HCT116 (cell line): Measurements from ENCODE around the gene TRAF2. TPM values are rescaled to one million over a fixed set of nuclear protein-coding genes. Genes with fewer than 3 reads are reported as not detected.
A peak's percentile ranks its signal among the peaks of the same experiment; 100 is the strongest.

ENCODE experiments used
- ATAC-seq: fragments of 200-7000 bp; cut with Tn5 transposase; 2 replicates; pipeline ENCODE4 v1.9.1; 2020; ENCODE audit warnings: mild to moderate bottlenecking, moderate library complexity
- BruUV-seq: library from RNA; stranded (reverse); fragments of 400-500 nt; replicated peaks from 2 replicates; lab custom pipeline; 2021; lab: Mats Ljungman, UMichigan
- CTCF ChIA-PET: fragments of 300-600 bp; sonication (Branson Sonifier 250); formaldehyde crosslinking; loops from one replicate; lab custom pipeline; 2021; ENCODE audit warnings: antibody characterized with exemption; lab: Charles Lee
- POLR2A ChIA-PET: fragments of 300-600, 350-600 bp; sonication (Branson Sonifier 250); formaldehyde crosslinking; loops from one replicate; lab custom pipeline; 2021; ENCODE audit warnings: antibody characterized with exemption; lab: Charles Lee
- RAD21 ChIA-PET, 2 experiments: fragments of 300-600 bp; sonication (Branson Sonifier 250); formaldehyde crosslinking; loops; one replicate each; lab custom pipeline; 2023; ENCODE audit warnings: low total read pairs in 2 of 2; ENCODE audit not compliant: uncharacterized antibody in 2 of 2, unreplicated experiment in 2 of 2, low non-redundant PET in 1 of 2; lab: Charles Lee
- DNase-seq: peaks from one replicate; pipeline ENCODE4 v3.0.0-alpha.2; 2010; ENCODE audit warnings: low read depth, low spot score
- H2AFZ ChIP-seq: fragments of 200-600 bp; shearing (Covaris generic), sonication (generic); 2 replicates; pipeline ENCODE4 v1.6.1; 2017; ENCODE audit warnings: low read depth, mixed run types, mixed read lengths, antibody characterized with exemption, low read length; ENCODE audit not compliant: poor library complexity, severe bottlenecking
- H3K27ac ChIP-seq: 2 replicates; pipeline ENCODE4 v1.5.1; 2012; ENCODE audit warnings: low read depth, low read length
- H3K27me3 ChIP-seq: fragments of 200-600 bp; sonication (generic); 2 replicates; pipeline ENCODE4 v1.6.1; 2016; ENCODE audit warnings: mixed run types, low read length, mixed read lengths; ENCODE audit not compliant: insufficient read depth
- H3K36me3 ChIP-seq, 2 experiments: fragments of 200-500 bp in 1 of 2; fragments of 200-600 bp in 1 of 2; sonication (Bioruptor generic) in 1 of 2; sonication (generic) in 1 of 2; 2 replicates each; pipeline versions ENCODE4 v1.5.1 to v1.6.1; 2014 to 2016; ENCODE audit warnings: low read length in 2 of 2, inconsistent platforms in 1 of 2, mixed read lengths in 1 of 2, mixed run types in 1 of 2; ENCODE audit not compliant: insufficient read depth in 2 of 2, control insufficient read depth in 1 of 2
- H3K4me1 ChIP-seq, 2 experiments: fragments of 200-600 bp in 1 of 2; sonication (generic) in 1 of 2; 2 replicates each; pipeline versions ENCODE4 v1.5.1 to v1.6.1; 2012 to 2017; ENCODE audit warnings: low read length in 2 of 2, inconsistent platforms in 1 of 2, mild to moderate bottlenecking in 1 of 2, mixed read lengths in 1 of 2, mixed run types in 1 of 2, moderate library complexity in 1 of 2; ENCODE audit not compliant: insufficient read depth in 2 of 2, control insufficient read depth in 1 of 2
- H3K4me2 ChIP-seq: fragments of 200-600 bp; sonication (generic); 2 replicates; pipeline ENCODE4 v1.6.1; 2017; ENCODE audit warnings: mixed run types, low read length, mixed read lengths
- H3K4me3 ChIP-seq, 2 experiments: fragments of 200-600 bp in 1 of 2; sonication (generic) in 1 of 2; replicated peaks in 1 of 2; 2 replicates each; pipeline ENCODE4 v1.5.1; 2011 to 2016; ENCODE audit warnings: low read length in 2 of 2, control low read depth in 1 of 2, low read depth in 1 of 2, mild to moderate bottlenecking in 1 of 2, mixed read lengths in 1 of 2, mixed run types in 1 of 2
- H3K79me2 ChIP-seq: fragments of 200-600 bp; sonication (generic); 2 replicates; pipeline ENCODE4 v1.6.1; 2017; ENCODE audit warnings: mild to moderate bottlenecking, mixed run types, low read length, moderate library complexity, mixed read lengths; ENCODE audit not compliant: insufficient read depth
- H3K9ac ChIP-seq: fragments of 200-600 bp; sonication (generic); 2 replicates; pipeline ENCODE4 v1.6.1; 2016; ENCODE audit warnings: low read length, mixed read lengths
- H3K9me2 ChIP-seq: fragments of 200-600 bp; sonication (generic), shearing (Covaris generic); 2 replicates; pipeline ENCODE4 v1.6.1; 2017; ENCODE audit warnings: mixed run types, mild to moderate bottlenecking, moderate library complexity; ENCODE audit not compliant: insufficient read depth
- H3K9me3 ChIP-seq, 2 experiments: fragments of 200-500 bp in 1 of 2; fragments of 200-600 bp in 1 of 2; sonication (Bioruptor generic) in 1 of 2; sonication (generic) in 1 of 2; 2 replicates each; pipeline ENCODE4 v1.6.1; 2014 to 2017; ENCODE audit warnings: low read length in 2 of 2, mixed read lengths in 2 of 2, inconsistent platforms in 1 of 2, low read depth in 1 of 2, mild to moderate bottlenecking in 1 of 2, mixed run types in 1 of 2, moderate library complexity in 1 of 2; ENCODE audit not compliant: control insufficient read depth in 1 of 2, insufficient read depth in 1 of 2
- H4K20me1 ChIP-seq: fragments of 200-600 bp; sonication (generic), shearing (Covaris generic); 2 replicates; pipeline ENCODE4 v1.6.1; 2017; ENCODE audit warnings: mixed run types, mild to moderate bottlenecking, moderate library complexity; ENCODE audit not compliant: insufficient read depth
- CTCF ChIP-seq, 3 experiments: fragments of 200-600 bp in 1 of 3; sonication (generic) in 1 of 3; IDR thresholded peaks in 2 of 3; conservative IDR thresholded peaks in 1 of 3; 2 replicates each; pipeline ENCODE4 v1.5.1; 2012 to 2017; ENCODE audit warnings: low read depth in 2 of 3, low read length in 2 of 3, antibody characterized with exemption in 1 of 3, borderline replicate concordance in 1 of 3, control low read depth in 1 of 3, mild to moderate bottlenecking in 1 of 3, mixed read lengths in 1 of 3, mixed run types in 1 of 3, moderate library complexity in 1 of 3; ENCODE audit not compliant: insufficient read depth in 1 of 3
- RAD21 ChIP-seq: IDR thresholded peaks from 2 replicates; pipeline ENCODE4 v1.6.1; 2012; ENCODE audit warnings: low read depth, mild to moderate bottlenecking
- SP1 ChIP-seq: IDR thresholded peaks from 2 replicates; pipeline ENCODE4 v1.6.1; 2012; ENCODE audit warnings: low read depth
- intact Hi-C: fragments of 100-400 bp; cut with micrococcal nuclease; formaldehyde crosslinking; loops from 2 replicates; pipeline ENCODE4 v1.10.0; 2022
- total RNA-seq: library from RNA; stranded (reverse); gene quantifications from one replicate; pipeline ENCODE4 v1.2.1, GENCODE V29; 2021; ENCODE audit not compliant: unreplicated experiment

TRAF2 gene
- total RNA-seq, 1 experiment from 2014 or later = 28.4 TPM

DNA sequence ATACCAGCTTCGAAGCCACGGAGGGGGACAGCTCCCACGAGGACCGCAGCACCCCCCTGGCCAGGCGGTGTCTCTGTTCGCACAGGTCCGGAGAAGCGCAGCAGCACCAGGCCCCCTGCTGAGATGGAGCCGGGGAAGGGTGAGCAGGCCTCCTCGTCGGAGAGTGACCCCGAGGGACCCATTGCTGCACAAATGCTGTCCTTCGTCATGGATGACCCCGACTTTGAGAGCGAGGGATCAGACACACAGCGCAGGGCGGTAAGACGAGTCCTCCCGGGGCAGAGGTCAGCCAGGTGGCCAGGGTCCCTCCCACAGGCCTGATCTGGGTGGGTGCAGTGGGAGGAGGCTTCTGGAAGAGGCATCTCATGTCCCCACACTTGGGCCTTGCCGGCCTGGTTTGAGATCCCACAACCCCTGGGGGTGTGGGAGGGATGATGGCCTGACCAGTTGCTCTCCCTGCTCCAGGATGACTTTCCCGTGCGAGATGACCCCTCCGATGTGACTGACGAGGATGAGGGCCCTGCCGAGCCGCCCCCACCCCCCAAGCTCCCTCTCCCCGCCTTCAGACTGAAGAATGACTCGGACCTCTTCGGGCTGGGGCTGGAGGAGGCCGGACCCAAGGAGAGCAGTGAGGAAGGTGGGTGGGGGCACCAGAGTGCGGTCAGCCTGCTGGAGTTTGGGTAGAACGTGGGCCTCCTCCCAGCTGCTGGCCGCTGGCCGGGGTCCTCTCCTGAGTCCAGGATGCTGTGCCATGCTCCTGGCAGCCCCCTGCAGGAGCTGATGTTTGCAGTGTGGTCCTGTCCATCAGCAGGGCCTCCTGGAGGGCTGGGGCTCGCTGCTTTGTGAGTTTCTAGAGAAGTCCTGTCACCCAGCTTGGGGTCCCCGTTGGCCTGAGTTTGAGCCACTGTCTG is 46.8 kb upstream of the TRAF2 start:
- Histone ChIP-seq H3K4me3 (no peak overlapping the region), H3K27me3 (no peaks in the 10 kb centered on the region), H3K9ac (no peak overlapping the region), H3K27ac (peak overlapping the region; percentile 70; the same call in 1 of the 2 replicates), H3K4me1 (peaks cover 29 to 39% of the 10 kb centered on the region in 2 experiments), H3K36me3 (no peaks in the 10 kb centered on the region), H2AFZ (no peak overlapping the region), H3K9me3 (no peaks in the 10 kb centered on the region), H3K9me2 (no peaks in the 10 kb centered on the region), H3K4me2 (no peak overlapping the region), H4K20me1 (no peaks in the 10 kb centered on the region), H3K79me2 (no peaks in the 10 kb centered on the region)
- no peak for TF ChIP-seq SP1
- no peak for TF ChIP-seq RAD21
- POLR2A ChIA-PET = no interaction called here
- ATAC-seq (no peak), DNase-seq (no peak)
- intact Hi-C loops = loop anchor here (5.0 to 10.0 kb wide), 2 partner anchors 105 to 198 kb away; partner anchors contain the start of genes C8G and FBXW5
- CTCF ChIA-PET = interaction anchor here (0.5 to 1.0 kb wide), 2 partner anchors 62 to 152 kb away, joined by 3 to 4 read pairs; no protein-coding TSS in a partner anchor
- no TSS peak for BruUV-seq
- RAD21 ChIA-PET = no interaction called here

- intact Hi-C loops = loop anchor here (5.0 to 10.0 kb wide), 2 partner anchors 104 to 197 kb away; partner anchors contain the start of genes C8G and FBXW5
- DNase-seq = no peak
- H3K4me2 ChIP-seq = no peak overlapping the region
- no peak overlapping the region for H2AFZ ChIP-seq
- ChIA-PET CTCF (interaction anchor here (0.5 to 1.0 kb wide), 2 partner anchors 62 to 151 kb away, joined by 3 to 4 read pairs; no protein-coding TSS in a partner anchor), POLR2A (no interaction called here), RAD21 (no interaction called here)
- H4K20me1 ChIP-seq = no peaks in the 10 kb centered on the region
- ATAC-seq = no peak
- peak overlapping the region; percentile 70 for H3K27ac ChIP-seq
- no peak for TF ChIP-seq CTCF (IDR thresholded peaks at IDR 0.05 in 2 of 3, conservative IDR thresholded peaks at IDR 0.05 in 1 of 3; ENCODE audit: borderline replicate concordance in 1 of 3, insufficient read depth in 1 of 3, low read depth in 2 of 3, low read length in 2 of 3)
- H3K27me3 ChIP-seq = no peaks in the 10 kb centered on the region
- H3K36me3 ChIP-seq = no peaks in the 10 kb centered on the region
- BruUV-seq = TSS peak; percentile 53
- no peak overlapping the region for H3K4me3 ChIP-seq
- no peaks in the 10 kb centered on the region for H3K79me2 ChIP-seq
- no peaks in the 10 kb centered on the region for H3K9me2 ChIP-seq
- H3K4me1 ChIP-seq = peaks cover 29 to 39% of the 10 kb centered on the region in 2 experiments
- H3K9me3 ChIP-seq = no peaks in the 10 kb centered on the region
- no peak overlapping the region for H3K9ac ChIP-seq
Observed at GRCh38 chr9:136840140-136840876, 46.0 kb upstream of the TRAF2 start.
